Measurements from ENCODE around the gene BCAS3. TPM values are rescaled to one million over a fixed set of nuclear protein-coding genes. Genes with fewer than 3 reads are reported as not detected.
"Not testable (repeated sequence)": the region's sequence is repeated elsewhere in the genome, so short reads cannot be mapped to it uniquely, and the experiment has no call there.

BCAS3 gene
- total RNA-seq, 4 donors from 2014 or later = 13.0 to 27.8 (median 20.7) TPM

DNA sequence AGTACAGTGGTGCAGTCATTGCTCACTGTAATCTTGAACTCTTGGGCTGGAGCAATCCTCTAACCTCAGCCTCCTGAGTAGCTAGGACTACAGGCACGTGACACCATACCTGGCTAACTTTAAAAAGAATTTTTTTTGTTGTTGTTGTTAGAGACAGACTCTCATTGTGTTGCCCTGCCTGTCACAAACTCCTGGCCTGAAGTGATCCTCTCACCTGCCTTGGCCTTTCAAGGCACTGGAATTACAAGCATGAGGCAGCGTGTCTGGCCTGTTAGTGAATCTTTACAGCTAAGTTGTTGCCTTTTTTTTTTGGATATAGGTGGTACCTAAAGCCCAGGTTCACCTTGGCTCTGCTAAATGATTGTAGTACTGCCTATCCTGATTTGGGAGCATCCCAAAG is 290.6 kb downstream of the BCAS3 start:
- H3K27me3 ChIP-seq = no peaks in the 10 kb centered on the region
- no peaks in the 10 kb centered on the region for H3K4me1 ChIP-seq
- no peak overlapping the region for H3K27ac ChIP-seq
- no peak for TF ChIP-seq POLR2A (IDR thresholded peaks at IDR 0.05)
- TF ChIP-seq CTCF (IDR thresholded peaks at IDR 0.05) = no peak
- intact Hi-C loops (cut with DNase I) = no loop called here
- no peaks in the 10 kb centered on the region for H3K36me3 ChIP-seq
- peaks cover 0 to 18% (median 5%) of the 10 kb centered on the region in 3 donors for H3K9me3 ChIP-seq
- H3K4me3 ChIP-seq = no peak overlapping the region
- no peak for DNase-seq
- WGBS, 2 donors = 100% methylated on average over 1 to 2 of the region's 2 CpGs

GRCh38 chr17:60969500-60970037 is 291.9 kb downstream of the BCAS3 start:
- Histone ChIP-seq H3K36me3 (no peaks in the 10 kb centered on the region), H3K4me3 (no peak overlapping the region), H3K27ac (no peak overlapping the region), H3K27me3 (no peaks in the 10 kb centered on the region), H3K9me3 (peaks cover 0 to 12% (median 5%) of the 10 kb centered on the region in 3 donors), H3K4me1 (no peaks in the 10 kb centered on the region)
- TF ChIP-seq CTCF (IDR thresholded peaks at IDR 0.05) (no peak), POLR2A (IDR thresholded peaks at IDR 0.05) (no peak)
- DNase-seq = no peak
- intact Hi-C loops (cut with DNase I) = no loop called here
- 87 to 93% methylated on average over 1 of the region's 1 CpG for WGBS, 2 donors

- Histone ChIP-seq H3K9me3 (peaks cover 0 to 12% (median 5%) of the 10 kb centered on the region in 3 donors), H3K4me1 (no peaks in the 10 kb centered on the region), H3K27ac (no peak overlapping the region), H3K36me3 (no peaks in the 10 kb centered on the region), H3K27me3 (no peaks in the 10 kb centered on the region), H3K4me3 (no peak overlapping the region)
- no peak for DNase-seq
- intact Hi-C loops (cut with DNase I) = no loop called here
- TF ChIP-seq CTCF (IDR thresholded peaks at IDR 0.05) = no peak
- TF ChIP-seq POLR2A (IDR thresholded peaks at IDR 0.05) = no peak
These were observed 293.1 kb downstream of the BCAS3 start for GRCh38 chr17:60970741-60971140.

- WGBS, 2 donors = 46 to 50% methylated on average over 6 of the region's 6 CpGs
- intact Hi-C loops (cut with DNase I) = no loop called here
- Histone ChIP-seq H3K36me3 (no peaks in the 10 kb centered on the region), H3K9me3 (peaks cover 0 to 12% (median 5%) of the 10 kb centered on the region in 3 donors), H3K4me1 (no peaks in the 10 kb centered on the region), H3K27me3 (no peaks in the 10 kb centered on the region), H3K4me3 (no peak overlapping the region), H3K27ac (no peak overlapping the region)
- TF ChIP-seq CTCF (IDR thresholded peaks at IDR 0.05) (peak in 5 of 6 experiments; percentile 54 to 70 (median 61)), POLR2A (IDR thresholded peaks at IDR 0.05) (no peak)
- DNase-seq = no peak
These were observed 294.1 kb downstream of the BCAS3 start for GRCh38 chr17:60971515-60972369.

DNA sequence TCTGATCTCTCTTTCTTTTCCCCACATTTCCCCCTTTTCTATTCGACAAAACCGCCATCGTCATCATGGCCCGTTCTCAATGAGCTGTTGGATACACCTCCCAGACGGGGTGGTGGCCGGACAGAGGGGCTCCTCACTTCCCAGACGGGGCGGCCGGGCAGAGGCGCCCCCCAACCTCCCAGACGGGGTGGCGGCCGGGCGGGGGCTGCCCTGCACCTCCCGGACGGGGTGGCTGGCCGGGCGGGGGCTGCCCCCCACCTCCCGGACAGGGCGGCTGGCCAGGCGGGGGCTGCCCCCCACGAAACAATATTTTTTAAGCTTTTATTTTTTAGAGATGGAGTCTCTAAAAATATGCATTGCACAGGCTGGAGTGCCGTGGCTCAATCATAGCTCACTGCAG is 299.2 kb downstream of the BCAS3 start:
- H3K27ac ChIP-seq; H3K4me1 ChIP-seq; H3K27me3 ChIP-seq; DNase-seq; H3K36me3 ChIP-seq; H3K9me3 ChIP-seq; H3K4me3 ChIP-seq; intact Hi-C loops (cut with DNase I): not testable (repeated sequence)
- 98 to 100% methylated on average over 1 to 4 of the region's 23 CpGs for WGBS, 2 donors
